Measurements from ENCODE around the gene RBM28.

RBM28 gene

DNA sequence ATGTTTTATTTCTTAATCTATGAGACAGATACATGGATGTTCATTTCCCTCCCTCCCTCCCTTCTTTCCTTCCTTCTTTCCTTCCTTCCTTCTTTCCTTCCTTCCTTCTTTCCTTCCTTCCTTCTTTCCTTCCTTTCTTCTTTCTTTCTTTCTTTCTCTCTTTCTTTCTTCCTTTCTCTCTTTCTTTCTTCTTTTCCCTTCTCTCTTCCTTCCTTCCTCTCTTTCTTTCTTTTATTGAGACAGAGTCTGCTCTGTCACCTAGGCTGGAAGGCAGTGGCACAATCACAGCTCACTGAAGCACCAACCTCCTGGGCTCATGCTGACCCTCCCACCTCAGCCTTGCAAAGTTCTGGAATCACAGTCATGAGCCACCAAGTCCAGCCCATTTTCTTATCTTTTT, 23.3 kb upstream of the RBM28 start:
- Histone ChIP-seq H3K4me1 (ENCODE audit: control insufficient read depth, insufficient read depth, low read depth, low read length) (no peaks in the 10 kb centered on the region), H2AFZ (ENCODE audit: low read depth, low read length) (no peak overlapping the region), H2BK120ac (ENCODE audit: low read depth, low read length) (no peak overlapping the region), H4K8ac (ENCODE audit: low read length) (no peak overlapping the region), H3K9me3 (ENCODE audit: control insufficient read depth, low read length) (no peaks in the 10 kb centered on the region), H3K23ac (ENCODE audit: low read length in 2 of 2) (no peak overlapping the region), H3K18ac (ENCODE audit: low read depth in 1 of 2, low read length in 2 of 2) (no peak overlapping the region), H3K14ac (ENCODE audit: low read length in 2 of 2) (no peak overlapping the region), H3K4ac (ENCODE audit: low read depth in 1 of 2, low read length in 2 of 2) (no peak overlapping the region), H2AK5ac (ENCODE audit: low read length, severe bottlenecking) (no peak overlapping the region), H4K91ac (ENCODE audit: low read length) (no peak overlapping the region), H3K36me3 (ENCODE audit: control insufficient read depth in 1 of 2, insufficient read depth in 2 of 2, low read depth in 1 of 2, low read length in 2 of 2) (no peaks in the 10 kb centered on the region), H3K4me2 (ENCODE audit: low read length, poor library complexity, severe bottlenecking) (no peak overlapping the region), H3K27ac (ENCODE audit: low read length, poor library complexity, severe bottlenecking) (no peak overlapping the region), H3K79me1 (replicated peaks; ENCODE audit: low read length, poor library complexity, severe bottlenecking) (no peaks in the 10 kb centered on the region), H2BK12ac (ENCODE audit: low read length in 2 of 2) (no peak overlapping the region), H3K4me3 (ENCODE audit: insufficient read depth in 1 of 2, low read depth in 1 of 2, low read length in 2 of 2) (no peak overlapping the region), H2BK5ac (ENCODE audit: low read depth, low read length, poor library complexity, severe bottlenecking) (no peak overlapping the region), H3K27me3 (ENCODE audit: control insufficient read depth in 1 of 2, insufficient read depth in 1 of 2, low read length in 2 of 2) (peaks cover 48 to 51% of the 10 kb centered on the region in 2 experiments), H2BK15ac (ENCODE audit: low read depth, poor library complexity, severe bottlenecking) (no peak overlapping the region), H3K9ac (ENCODE audit: low read length) (no peak overlapping the region)
- DNase-seq = no peak

DNA sequence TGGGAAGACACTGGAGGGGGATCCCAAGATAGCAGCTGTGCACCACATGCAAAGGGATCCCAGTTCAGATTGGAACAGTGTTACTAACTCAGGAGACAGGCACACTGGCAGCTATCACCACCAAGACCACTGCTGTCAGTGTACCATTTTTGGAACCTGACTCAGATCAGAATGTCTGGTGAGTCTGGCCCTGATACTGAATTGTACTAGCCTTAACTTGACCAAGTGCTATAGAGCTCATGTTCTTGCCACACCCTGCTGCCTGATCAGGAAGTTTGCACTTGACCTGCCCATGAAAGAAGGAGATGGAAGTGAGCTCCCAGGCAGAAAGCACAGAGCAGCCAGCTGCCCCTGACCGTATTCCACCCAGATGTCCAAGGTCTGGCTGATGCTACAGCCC, 22.6 kb upstream of the RBM28 start:
- Histone ChIP-seq H2AK5ac (ENCODE audit: low read length, severe bottlenecking) (no peak overlapping the region), H3K4me1 (ENCODE audit: control insufficient read depth, insufficient read depth, low read depth, low read length) (peaks cover 6% of the 10 kb centered on the region)
- WGBS = 58% methylated on average over 1 of the region's 1 CpG

DNA sequence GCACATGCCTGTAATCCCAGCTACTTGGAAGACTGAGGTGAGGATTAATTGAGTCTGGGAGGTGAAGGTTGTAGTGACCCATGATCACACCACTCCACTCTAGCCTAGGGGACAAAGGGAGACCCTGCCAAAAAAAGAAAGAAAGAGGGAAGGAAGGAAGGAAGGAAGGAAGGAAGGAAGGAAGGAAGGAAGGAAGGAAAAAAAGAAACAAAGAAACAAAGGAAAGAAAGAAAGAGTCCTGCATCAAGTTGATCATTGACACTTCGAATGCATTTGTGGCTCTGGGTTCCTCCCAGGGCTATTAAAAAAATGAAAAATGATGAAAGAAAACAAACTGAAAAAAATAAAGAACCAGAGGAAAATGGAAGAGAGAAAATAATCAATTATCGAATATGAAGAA, 21.7 kb upstream of the RBM28 start:
- no peak overlapping the region for H2BK5ac ChIP-seq (ENCODE audit: low read depth, low read length, poor library complexity, severe bottlenecking)
- no peak overlapping the region for H3K18ac ChIP-seq (ENCODE audit: low read depth in 1 of 2, low read length in 2 of 2)
- WGBS = 58% methylated on average over 1 of the region's 2 CpGs
- no peak overlapping the region for H2BK15ac ChIP-seq (ENCODE audit: low read depth, poor library complexity, severe bottlenecking)
- peaks cover 15% of the 10 kb centered on the region for H3K4me1 ChIP-seq (ENCODE audit: control insufficient read depth, insufficient read depth, low read depth, low read length)
- H4K8ac ChIP-seq (ENCODE audit: low read length) = no peak overlapping the region
- H4K91ac ChIP-seq (ENCODE audit: low read length) = no peak overlapping the region
- H3K9ac ChIP-seq (ENCODE audit: low read length) = no peak overlapping the region
- H3K4ac ChIP-seq (ENCODE audit: low read depth in 1 of 2, low read length in 2 of 2) = no peak overlapping the region
- H3K23ac ChIP-seq (ENCODE audit: low read length in 2 of 2) = no peak overlapping the region
- H3K14ac ChIP-seq (ENCODE audit: low read length in 2 of 2) = no peak overlapping the region
- no peaks in the 10 kb centered on the region for H3K36me3 ChIP-seq (ENCODE audit: control insufficient read depth in 1 of 2, insufficient read depth in 2 of 2, low read depth in 1 of 2, low read length in 2 of 2)
- H2BK120ac ChIP-seq (ENCODE audit: low read depth, low read length) = no peak overlapping the region
- no peak overlapping the region for H3K27ac ChIP-seq (ENCODE audit: low read length, poor library complexity, severe bottlenecking)
- H3K9me3 ChIP-seq (ENCODE audit: control insufficient read depth, low read length) = no peaks in the 10 kb centered on the region
- H2AFZ ChIP-seq (ENCODE audit: low read depth, low read length) = no peak overlapping the region
- no peak overlapping the region for H2AK5ac ChIP-seq (ENCODE audit: low read length, severe bottlenecking)
- no peak for DNase-seq
- no peak overlapping the region for H3K4me2 ChIP-seq (ENCODE audit: low read length, poor library complexity, severe bottlenecking)
- peaks cover 56 to 58% of the 10 kb centered on the region in 2 experiments for H3K27me3 ChIP-seq (ENCODE audit: control insufficient read depth in 1 of 2, insufficient read depth in 1 of 2, low read length in 2 of 2)
- no peaks in the 10 kb centered on the region for H3K79me1 ChIP-seq (replicated peaks; ENCODE audit: low read length, poor library complexity, severe bottlenecking)
- H3K4me3 ChIP-seq (ENCODE audit: insufficient read depth in 1 of 2, low read depth in 1 of 2, low read length in 2 of 2) = no peak overlapping the region
- no peak overlapping the region for H2BK12ac ChIP-seq (ENCODE audit: low read length in 2 of 2)

More for the DNA sequence above, 22.6 kb upstream of the RBM28 start:
- H3K27ac ChIP-seq (ENCODE audit: low read length, poor library complexity, severe bottlenecking) = no peak overlapping the region
- no peak overlapping the region for H3K4ac ChIP-seq (ENCODE audit: low read depth in 1 of 2, low read length in 2 of 2)
- H3K79me1 ChIP-seq (replicated peaks; ENCODE audit: low read length, poor library complexity, severe bottlenecking) = no peaks in the 10 kb centered on the region
- H3K4me3 ChIP-seq (ENCODE audit: insufficient read depth in 1 of 2, low read depth in 1 of 2, low read length in 2 of 2) = no peak overlapping the region
- no peak overlapping the region for H3K23ac ChIP-seq (ENCODE audit: low read length in 2 of 2)
- H3K18ac ChIP-seq (ENCODE audit: low read depth in 1 of 2, low read length in 2 of 2) = no peak overlapping the region
- no peak overlapping the region for H2BK120ac ChIP-seq (ENCODE audit: low read depth, low read length)
- peaks cover 51 to 53% of the 10 kb centered on the region in 2 experiments for H3K27me3 ChIP-seq (ENCODE audit: control insufficient read depth in 1 of 2, insufficient read depth in 1 of 2, low read length in 2 of 2)
- DNase-seq = no peak
- no peak overlapping the region for H3K14ac ChIP-seq (ENCODE audit: low read length in 2 of 2)
- no peaks in the 10 kb centered on the region for H3K36me3 ChIP-seq (ENCODE audit: control insufficient read depth in 1 of 2, insufficient read depth in 2 of 2, low read depth in 1 of 2, low read length in 2 of 2)
- H3K9ac ChIP-seq (ENCODE audit: low read length) = no peak overlapping the region
- no peak overlapping the region for H2BK15ac ChIP-seq (ENCODE audit: low read depth, poor library complexity, severe bottlenecking)
- no peak overlapping the region for H2BK5ac ChIP-seq (ENCODE audit: low read depth, low read length, poor library complexity, severe bottlenecking)
- no peak overlapping the region for H3K4me2 ChIP-seq (ENCODE audit: low read length, poor library complexity, severe bottlenecking)
- no peak overlapping the region for H2BK12ac ChIP-seq (ENCODE audit: low read length in 2 of 2)
- no peak overlapping the region for H4K8ac ChIP-seq (ENCODE audit: low read length)
- no peak overlapping the region for H2AFZ ChIP-seq (ENCODE audit: low read depth, low read length)
- no peaks in the 10 kb centered on the region for H3K9me3 ChIP-seq (ENCODE audit: control insufficient read depth, low read length)
- no peak overlapping the region for H4K91ac ChIP-seq (ENCODE audit: low read length)

DNA sequence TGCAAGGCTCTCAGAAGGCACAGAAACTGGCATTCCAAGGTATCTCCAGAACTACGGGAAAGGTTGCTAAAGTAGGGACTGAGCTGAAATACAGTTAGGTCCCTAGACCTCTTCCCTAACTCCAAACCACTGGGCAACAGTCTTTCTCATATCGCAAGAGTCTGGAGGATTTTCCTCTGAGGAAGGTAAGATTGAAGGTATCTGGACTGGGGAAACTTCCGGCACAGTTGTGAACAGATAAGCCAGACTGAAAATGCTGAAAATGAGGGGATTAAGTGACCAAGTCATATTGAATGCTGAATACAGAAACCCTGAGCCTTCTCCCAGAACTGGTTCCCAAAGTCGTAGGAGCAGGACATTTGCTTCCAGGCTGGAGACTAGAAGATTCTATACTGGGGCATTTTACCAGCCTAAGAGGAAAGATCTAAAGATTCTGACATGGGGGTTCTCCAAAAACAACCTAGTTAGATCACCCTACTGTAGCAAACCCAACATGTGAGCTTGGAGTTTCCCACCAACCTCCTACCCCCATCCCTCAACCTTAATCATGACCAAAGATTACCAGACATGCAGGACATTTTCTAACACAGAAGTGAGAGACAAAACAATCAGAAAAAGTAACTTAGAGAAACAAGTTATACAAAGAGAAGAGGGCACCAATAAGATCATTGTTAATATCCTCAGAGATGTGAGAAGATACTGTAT, 20.6 kb upstream of the RBM28 start:
- Histone ChIP-seq H3K27me3 (ENCODE audit: control insufficient read depth in 1 of 2, insufficient read depth in 1 of 2, low read length in 2 of 2) (peaks cover 56 to 70% of the 10 kb centered on the region in 2 experiments), H4K8ac (ENCODE audit: low read length) (no peak overlapping the region), H3K27ac (ENCODE audit: low read length, poor library complexity, severe bottlenecking) (no peak overlapping the region), H3K4me2 (ENCODE audit: low read length, poor library complexity, severe bottlenecking) (no peak overlapping the region), H3K18ac (ENCODE audit: low read depth in 1 of 2, low read length in 2 of 2) (no peak overlapping the region), H4K91ac (ENCODE audit: low read length) (no peak overlapping the region), H2BK5ac (ENCODE audit: low read depth, low read length, poor library complexity, severe bottlenecking) (no peak overlapping the region), H2BK12ac (ENCODE audit: low read length in 2 of 2) (no peak overlapping the region), H3K36me3 (ENCODE audit: control insufficient read depth in 1 of 2, insufficient read depth in 2 of 2, low read depth in 1 of 2, low read length in 2 of 2) (no peaks in the 10 kb centered on the region), H2BK15ac (ENCODE audit: low read depth, poor library complexity, severe bottlenecking) (no peak overlapping the region), H3K9me3 (ENCODE audit: control insufficient read depth, low read length) (no peaks in the 10 kb centered on the region), H3K79me1 (replicated peaks; ENCODE audit: low read length, poor library complexity, severe bottlenecking) (no peaks in the 10 kb centered on the region), H3K23ac (ENCODE audit: low read length in 2 of 2) (no peak overlapping the region), H3K14ac (ENCODE audit: low read length in 2 of 2) (no peak overlapping the region), H3K4me1 (ENCODE audit: control insufficient read depth, insufficient read depth, low read depth, low read length) (peaks cover 19% of the 10 kb centered on the region), H2BK120ac (ENCODE audit: low read depth, low read length) (no peak overlapping the region), H3K9ac (ENCODE audit: low read length) (no peak overlapping the region), H3K4me3 (ENCODE audit: insufficient read depth in 1 of 2, low read depth in 1 of 2, low read length in 2 of 2) (no peak overlapping the region), H3K4ac (ENCODE audit: low read depth in 1 of 2, low read length in 2 of 2) (no peak overlapping the region), H2AK5ac (ENCODE audit: low read length, severe bottlenecking) (no peak overlapping the region), H2AFZ (ENCODE audit: low read depth, low read length) (no peak overlapping the region)
- DNase-seq = no peak
- 62% methylated on average over 4 of the region's 4 CpGs for WGBS
